ENCODE results near the gene MT4.

GRCh38 chr16:56519459-56520250 is 45.2 kb upstream of the MT4 start, which contains the start of gene BBS2:
- TF ChIP-seq CTCF (IDR thresholded peaks at IDR 0.05; ENCODE audit: insufficient read depth, low read length, poor library complexity, severe bottlenecking): no peak
- no peak for TF ChIP-seq EZH2phosphoT487 (conservative IDR thresholded peaks at IDR 0.05; ENCODE audit: low read length)
